Measurements from ENCODE around the gene PCDHGC3.

DNA sequence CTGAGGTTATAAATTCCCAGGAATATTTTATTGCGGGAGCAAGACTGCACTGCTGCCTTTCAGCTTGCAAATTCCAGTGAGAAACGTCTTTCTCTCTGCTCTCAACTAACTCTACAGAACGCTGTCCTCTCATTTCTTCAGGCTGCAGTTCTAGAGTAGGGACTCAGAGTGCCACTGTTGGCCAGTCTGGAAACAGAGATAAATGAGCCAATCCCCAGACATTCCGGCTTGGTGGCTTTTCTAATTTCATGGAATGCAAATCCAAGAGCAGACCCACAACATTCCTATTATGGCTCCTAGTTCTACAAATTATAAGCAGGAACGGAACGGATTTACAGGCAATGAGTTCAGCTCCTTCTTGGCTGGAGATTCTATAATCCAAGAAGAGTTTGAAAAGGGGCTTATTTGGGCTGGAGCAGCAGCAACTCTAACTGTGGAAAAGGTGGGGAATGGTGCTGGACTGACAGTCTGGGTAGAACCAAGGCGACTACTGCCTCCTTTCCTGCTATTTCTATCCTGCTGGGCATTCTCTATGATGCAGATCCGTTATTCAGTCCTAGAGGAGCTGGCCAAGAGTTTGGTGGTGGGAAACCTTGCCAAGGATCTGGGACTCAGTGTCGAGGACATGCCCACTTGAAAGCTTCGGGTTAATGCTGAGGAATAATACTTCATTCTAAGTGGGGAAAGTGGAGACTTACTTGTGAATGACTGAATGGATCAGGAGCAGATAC lies 36.2 kb upstream of the PCDHGC3 start:
- TF ChIP-seq, protein P1, sequence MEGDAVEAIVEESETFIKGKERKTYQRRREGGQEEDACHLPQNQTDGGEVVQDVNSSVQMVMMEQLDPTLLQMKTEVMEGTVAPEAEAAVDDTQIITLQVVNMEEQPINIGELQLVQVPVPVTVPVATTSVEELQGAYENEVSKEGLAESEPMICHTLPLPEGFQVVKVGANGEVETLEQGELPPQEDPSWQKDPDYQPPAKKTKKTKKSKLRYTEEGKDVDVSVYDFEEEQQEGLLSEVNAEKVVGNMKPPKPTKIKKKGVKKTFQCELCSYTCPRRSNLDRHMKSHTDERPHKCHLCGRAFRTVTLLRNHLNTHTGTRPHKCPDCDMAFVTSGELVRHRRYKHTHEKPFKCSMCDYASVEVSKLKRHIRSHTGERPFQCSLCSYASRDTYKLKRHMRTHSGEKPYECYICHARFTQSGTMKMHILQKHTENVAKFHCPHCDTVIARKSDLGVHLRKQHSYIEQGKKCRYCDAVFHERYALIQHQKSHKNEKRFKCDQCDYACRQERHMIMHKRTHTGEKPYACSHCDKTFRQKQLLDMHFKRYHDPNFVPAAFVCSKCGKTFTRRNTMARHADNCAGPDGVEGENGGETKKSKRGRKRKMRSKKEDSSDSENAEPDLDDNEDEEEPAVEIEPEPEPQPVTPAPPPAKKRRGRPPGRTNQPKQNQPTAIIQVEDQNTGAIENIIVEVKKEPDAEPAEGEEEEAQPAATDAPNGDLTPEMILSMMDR (IDR thresholded peaks at IDR 0.05) = no peak
- no peak for TF ChIP-seq POLR2A (IDR thresholded peaks at IDR 0.05)
